H4 (cell line): ENCODE results near the gene PPP1R13B. TPM values are rescaled to one million over a fixed set of nuclear protein-coding genes. Genes with fewer than 3 reads are reported as not detected.
"Not testable (repeated sequence)": the region's sequence is repeated elsewhere in the genome, so short reads cannot be mapped to it uniquely, and the experiment has no call there.

Experiments used
- DNase-seq: peaks from one replicate; pipeline ENCODE4 v3.0.0-alpha.2; 2015; ENCODE audit warnings: low spot score
- total RNA-seq: library from RNA; depleted of rRNA; stranded (reverse); fragments of >200 nt; shearing (Covaris generic); gene quantifications from 2 replicates; pipeline ENCODE4 v1.2.3, GENCODE V29; 2014

The PPP1R13B gene
- total RNA-seq, 1 experiment from 2014 or later: 2.9 TPM

- DNase-seq: no peak
These were observed 12.4 kb downstream of the PPP1R13B start for GRCh38 chr14:103834956-103835355.

GRCh38 chr14:103833711-103834110 is 13.7 kb downstream of the PPP1R13B start:
- no peak for DNase-seq

- DNase-seq: no peak
These were observed 15.3 kb downstream of the PPP1R13B start for GRCh38 chr14:103832046-103832445.

- DNase-seq: no peak
These were observed 16.7 kb downstream of the PPP1R13B start for GRCh38 chr14:103830511-103831270.

GRCh38 chr14:103828315-103828967 is 18.9 kb downstream of the PPP1R13B start:
- peak; percentile 6 for DNase-seq

- DNase-seq: no peak
These were observed 22.3 kb downstream of the PPP1R13B start for GRCh38 chr14:103825101-103825500.

GRCh38 chr14:103820908-103821307 is 26.5 kb downstream of the PPP1R13B start:
- DNase-seq: no peak

- DNase-seq: no peak
These were observed 27.0 kb downstream of the PPP1R13B start for GRCh38 chr14:103820382-103820781.

- no peak for DNase-seq
These were observed 27.7 kb downstream of the PPP1R13B start for GRCh38 chr14:103819503-103820307.

- no peak for DNase-seq
These were observed 28.5 kb downstream of the PPP1R13B start for GRCh38 chr14:103818870-103819269.

GRCh38 chr14:103818422-103818821 is 29.0 kb downstream of the PPP1R13B start:
- DNase-seq: no peak

GRCh38 chr14:103817595-103817994 is 29.8 kb downstream of the PPP1R13B start:
- DNase-seq: no peak

- no peak for DNase-seq
These were observed 30.4 kb downstream of the PPP1R13B start for GRCh38 chr14:103816991-103817390.

GRCh38 chr14:103815253-103815652 is 32.1 kb downstream of the PPP1R13B start:
- no peak for DNase-seq

GRCh38 chr14:103811189-103811588 is 36.2 kb downstream of the PPP1R13B start:
- DNase-seq: no peak

- DNase-seq: peak; percentile 63
These were observed 38.9 kb downstream of the PPP1R13B start for GRCh38 chr14:103808403-103809001.

- no peak for DNase-seq
These were observed 40.6 kb downstream of the PPP1R13B start for GRCh38 chr14:103806805-103807204.

GRCh38 chr14:103805708-103806107 is 41.7 kb downstream of the PPP1R13B start:
- DNase-seq: no peak

- no peak for DNase-seq
These were observed 43.7 kb downstream of the PPP1R13B start for GRCh38 chr14:103803661-103804060.

GRCh38 chr14:103802356-103802755 is 45.0 kb downstream of the PPP1R13B start:
- DNase-seq: no peak

GRCh38 chr14:103801459-103801858 is 45.9 kb downstream of the PPP1R13B start:
- DNase-seq: peak; percentile 68

- DNase-seq: not testable (repeated sequence)
These were observed 54.2 kb downstream of the PPP1R13B start for GRCh38 chr14:103793192-103793591.
